Amniotic stem cell (primary cell): ENCODE measurements around the gene MOB1A.
"Not testable (repeated sequence)": the region's sequence is repeated elsewhere in the genome, so short reads cannot be mapped to it uniquely, and the experiment has no call there.

ENCODE experiments used
- DNase-seq: peaks from one replicate; lab custom pipeline; 2025; lab: John Stamatoyannopoulos, UW

The MOB1A gene

GRCh38 chr2:74178211-74179062 lies at the start of gene MOB1A:
Gene MOB1A (minus strand): TSS chr2:74178879. CDS start chr2:74178674, 205 bp downstream.
- peak; percentile 97 for DNase-seq

- DNase-seq, result no peak
Measured at GRCh38 chr2:74227646-74228045, 49.0 kb upstream of the MOB1A start.

GRCh38 chr2:74226648-74227213 lies 48.1 kb upstream of the MOB1A start:
- no peak for DNase-seq

- DNase-seq, result no peak
Measured at GRCh38 chr2:74225698-74226459, 47.2 kb upstream of the MOB1A start.

GRCh38 chr2:74223941-74224770 lies 45.5 kb upstream of the MOB1A start:
- DNase-seq, result no peak

GRCh38 chr2:74222300-74222650 lies 43.6 kb upstream of the MOB1A start:
- DNase-seq, result no peak

- DNase-seq, result no peak
Measured at GRCh38 chr2:74221604-74222299, 43.1 kb upstream of the MOB1A start.

GRCh38 chr2:74221091-74221490 lies 42.4 kb upstream of the MOB1A start:
- DNase-seq, result no peak

- DNase-seq, result no peak
Measured at GRCh38 chr2:74219846-74220486, 41.3 kb upstream of the MOB1A start.

GRCh38 chr2:74216642-74217041 lies 38.0 kb upstream of the MOB1A start:
- DNase-seq, result no peak

GRCh38 chr2:74215771-74216170 lies 37.1 kb upstream of the MOB1A start:
- not testable (repeated sequence) for DNase-seq

- DNase-seq, result no peak
Measured at GRCh38 chr2:74212702-74213410, 34.2 kb upstream of the MOB1A start.

GRCh38 chr2:74206180-74206688 lies 27.6 kb upstream of the MOB1A start:
- no peak for DNase-seq

- no peak for DNase-seq
Measured at GRCh38 chr2:74205596-74205995, 26.9 kb upstream of the MOB1A start.

GRCh38 chr2:74205113-74205512 lies 26.4 kb upstream of the MOB1A start:
- DNase-seq, result no peak

GRCh38 chr2:74204436-74204835 lies 25.8 kb upstream of the MOB1A start:
- no peak for DNase-seq

- peak; percentile 12 for DNase-seq
Measured at GRCh38 chr2:74201596-74201995, 22.9 kb upstream of the MOB1A start.

- no peak for DNase-seq
Measured at GRCh38 chr2:74201196-74201595, 22.5 kb upstream of the MOB1A start.

- no peak for DNase-seq
Measured at GRCh38 chr2:74199871-74200305, 21.2 kb upstream of the MOB1A start.

- no peak for DNase-seq
Measured at GRCh38 chr2:74199275-74199701, 20.6 kb upstream of the MOB1A start.
